ENCODE measurements around the gene TBC1D30. TPM values are rescaled to one million over a fixed set of nuclear protein-coding genes. Genes with fewer than 3 reads are reported as not detected.

The TBC1D30 gene
- polyA plus RNA-seq, 2 of the 4 experiments (the other 2 are of a cell fraction), result 0.65 to 3.5 TPM

- TF ChIP-seq REST (IDR thresholded peaks at IDR 0.05) (no peak), TFCP2L1 (CRISPR knock-in tag; IDR thresholded peaks at IDR 0.05) (no peak), GATA3 (IDR thresholded peaks at IDR 0.05; ENCODE audit: borderline replicate concordance) (no peak), NR3C1 (IDR thresholded peaks at IDR 0.05) (no peak), FOXS1 (CRISPR knock-in tag; IDR thresholded peaks at IDR 0.05) (no peak)
These were observed 30.1 kb upstream of the TBC1D30 start (continued) for GRCh38 chr12:64794305-64794704.

GRCh38 chr12:64796205-64796845 lies 28.1 kb upstream of the TBC1D30 start:
- Histone ChIP-seq H3K4me3 (no peak overlapping the region), H3K4me1 (peaks cover 24% of the 10 kb centered on the region), H3K9me3 (no peaks in the 10 kb centered on the region), H3K27ac (peak overlapping the region; percentile 66 to 70; a peak in 5 of 6 replicates), H3K4me2 (peak overlapping the region; percentile 55)
- WGBS (ENCODE audit: missing lambda C conversion rate), result 30% methylated on average over 5 of the region's 5 CpGs
- peak; percentile 99 for FAIRE-seq
- ChIA-PET CTCF (interaction anchor here (0.8 to 5.2 kb wide), 23 partner anchors 9 to 514 kb away, joined by 3 to 33 read pairs (median 5); no protein-coding TSS in a partner anchor), POLR2A (interaction anchor here (0.6 to 1.2 kb wide), 3 partner anchors 40 to 428 kb away, joined by 3 to 5 read pairs (median 3); no protein-coding TSS in a partner anchor)
- TF ChIP-seq CTCF (IDR thresholded peaks at IDR 0.05) (peak; percentile 93), RARB (CRISPR knock-in tag; IDR thresholded peaks at IDR 0.05) (no peak), HDAC2 (IDR thresholded peaks at IDR 0.05) (no peak), CBX2 (IDR thresholded peaks at IDR 0.05; ENCODE audit: borderline replicate concordance, low read depth) (no peak), MAFK (IDR thresholded peaks at IDR 0.05; ENCODE audit: partially characterized antibody) (peak; percentile 86), RAD21 (conservative IDR thresholded peaks at IDR 0.05 in 1 of 2, IDR thresholded peaks at IDR 0.05 in 1 of 2) (peak; percentile 74 to 81), FOSL2 (IDR thresholded peaks at IDR 0.05) (no peak), FOSL2 (CRISPR knock-in tag; IDR thresholded peaks at IDR 0.05) (peak; percentile 84), EP300 (IDR thresholded peaks at IDR 0.05) (no peak), ATOH8 (CRISPR knock-in tag; IDR thresholded peaks at IDR 0.05; ENCODE audit: low read depth) (no peak), NFE2L2 (conservative IDR thresholded peaks at IDR 0.05; ENCODE audit: low read length) (peak; percentile 79), MAX (IDR thresholded peaks at IDR 0.05) (no peak), POLR2A (IDR thresholded peaks at IDR 0.05; ENCODE audit: low read length) (no peak), KDM1A (IDR thresholded peaks at IDR 0.05; ENCODE audit: low read depth) (no peak), SMC3 (IDR thresholded peaks at IDR 0.05) (peak; percentile 66), CEBPB (IDR thresholded peaks at IDR 0.05) (0 out of 4 replicates have a peak, but pooled peaks of 1 of the 2 experiments have one; percentile 14)
- DNase-seq (ENCODE audit: low read depth in 1 of 2, low spot score in 1 of 2), result peak; percentile 91 to 96
- ATAC-seq, result peak; percentile 89 to 95

Data from A549 (cell line).